Gastroesophageal sphincter (tissue), 4 donors: ENCODE measurements around the gene RAD23B. TPM values are rescaled to one million over a fixed set of nuclear protein-coding genes. Genes with fewer than 3 reads are reported as not detected.

Experiments
- ATAC-seq: fragments of 150-250 bp; one replicate; pipeline ENCODE4 v1.9.1; 2016; ENCODE audit warnings: mild to moderate bottlenecking, moderate library complexity
- H3K27ac ChIP-seq, 4 donors: fragments of 200-600 bp; sonication (generic) in 3 of 4; 1 replicate in 3 of 4; 2 replicates in 1 of 4; pipeline ENCODE4 v1.5.1; 2016 to 2019
- H3K27me3 ChIP-seq: fragments of 200-600 bp; sonication (generic); one replicate; pipeline ENCODE4 v1.5.1; 2019
- H3K36me3 ChIP-seq, 2 donors: fragments of 200-600 bp; sonication (generic); one replicate each; pipeline ENCODE4 v1.5.1; 2019; ENCODE audit warnings: control low read depth in 1 of 2
- H3K4me1 ChIP-seq, 3 donors: fragments of 200-600 bp; sonication (generic); 1 replicate in 2 of 3; 2 replicates in 1 of 3; pipeline ENCODE4 v1.5.1; 2016 to 2019; ENCODE audit warnings: control low read depth in 2 of 3
- H3K4me3 ChIP-seq, 2 donors: fragments of 200-600 bp; sonication (generic); one replicate each; pipeline ENCODE4 v1.5.1; 2019; ENCODE audit warnings: mild to moderate bottlenecking in 1 of 2, moderate library complexity in 1 of 2
- H3K9me3 ChIP-seq, 3 donors: fragments of 200-600 bp; sonication (generic); one replicate each; pipeline ENCODE4 v1.5.1; 2017 to 2019; ENCODE audit warnings: control low read depth in 2 of 3
- EP300 ChIP-seq: sonication (generic); formaldehyde crosslinking; IDR thresholded peaks from one replicate; pipeline ENCODE4 v1.6.1; 2017; ENCODE audit warnings: antibody characterized with exemption, mild to moderate bottlenecking
- POLR2A ChIP-seq, 2 donors: fragments of 450-650 bp; IDR thresholded peaks; one replicate each; pipeline ENCODE4 v1.6.1; 2017; ENCODE audit warnings: antibody characterized with exemption in 2 of 2, mild to moderate bottlenecking in 2 of 2, moderate library complexity in 1 of 2
- POLR2AphosphoS5 ChIP-seq: sonication (generic); formaldehyde crosslinking; IDR thresholded peaks from one replicate; pipeline ENCODE4 v1.6.1; 2017; ENCODE audit warnings: antibody characterized with exemption
- WGBS, 2 donors: methylation state at CpG; one replicate each; pipeline ENCODE4 v1.1.5; 2018; ENCODE audit warnings: low coverage in 1 of 2; 5-methylcytosine and 5-hydroxymethylcytosine counted together
- total RNA-seq, 4 donors: library from RNA; depleted of rRNA; stranded (reverse); fragments of >200 nt; gene quantifications; one replicate each; pipeline ENCODE4 v1.1.0, GENCODE V29; 2016
- TF ChIP-seq, protein P1 (sequence below), 4 experiments: fragments of 200-600 bp in 2 of 4; fragments of 450-650 bp in 2 of 4; sonication (generic) in 1 of 4; IDR thresholded peaks; one replicate each; pipeline ENCODE4 v1.5.1; 2017 to 2019; ENCODE audit warnings: antibody characterized with exemption in 4 of 4, mild to moderate bottlenecking in 2 of 4, moderate library complexity in 2 of 4

Gene RAD23B
- total RNA-seq, 4 donors from 2014 or later: 64.3 to 96.5 (median 80.7) TPM

DNA sequence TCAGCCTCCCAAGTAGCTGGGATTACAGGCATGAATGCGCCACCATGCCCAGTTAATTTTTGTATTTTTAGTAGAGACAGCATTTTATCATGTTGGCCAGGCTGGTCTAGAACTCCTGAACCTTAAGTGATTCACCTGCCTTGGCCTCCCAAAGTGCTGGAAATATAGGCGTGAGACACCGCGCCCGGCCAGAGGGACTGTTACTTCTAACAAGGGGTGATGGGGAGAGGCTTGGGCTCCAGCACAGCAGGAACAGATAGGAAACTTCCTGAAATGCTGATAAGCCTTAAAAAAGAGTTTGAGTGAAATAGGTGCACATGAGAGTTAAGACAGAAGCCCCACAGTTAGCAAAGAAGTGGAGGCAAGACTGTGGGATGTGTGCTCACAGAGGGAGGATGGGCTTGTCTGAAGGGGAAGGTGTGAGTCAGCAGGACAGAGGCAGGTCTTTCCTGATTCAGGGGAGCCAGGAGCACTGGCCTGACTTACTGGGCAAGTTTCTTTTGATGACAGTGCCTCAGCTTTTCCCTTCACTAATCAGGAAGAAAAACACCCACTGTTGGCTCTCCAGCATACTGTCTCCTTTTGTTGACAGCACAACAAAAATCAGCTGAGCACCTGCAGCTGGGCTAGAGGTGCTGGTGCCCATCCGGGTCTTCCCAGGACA is 68.4 kb downstream of the RAD23B start:
- Histone ChIP-seq H3K27ac (no peak overlapping the region), H3K9me3 (peaks cover 0 to 26% (median 0%) of the 10 kb centered on the region in 3 donors), H3K36me3 (no peaks in the 10 kb centered on the region), H3K4me3 (no peak overlapping the region), H3K27me3 (no peaks in the 10 kb centered on the region), H3K4me1 (no peaks in the 10 kb centered on the region)
- no peak for ATAC-seq
- 97% methylated on average over 5 of the region's 6 CpGs; no CpG with 5 or more reads in 1 of the 2 donors for WGBS, 2 donors
- TF ChIP-seq EP300: no peak
- no peak for TF ChIP-seq POLR2A (IDR thresholded peaks at IDR 0.05)
- TF ChIP-seq, protein P1, sequence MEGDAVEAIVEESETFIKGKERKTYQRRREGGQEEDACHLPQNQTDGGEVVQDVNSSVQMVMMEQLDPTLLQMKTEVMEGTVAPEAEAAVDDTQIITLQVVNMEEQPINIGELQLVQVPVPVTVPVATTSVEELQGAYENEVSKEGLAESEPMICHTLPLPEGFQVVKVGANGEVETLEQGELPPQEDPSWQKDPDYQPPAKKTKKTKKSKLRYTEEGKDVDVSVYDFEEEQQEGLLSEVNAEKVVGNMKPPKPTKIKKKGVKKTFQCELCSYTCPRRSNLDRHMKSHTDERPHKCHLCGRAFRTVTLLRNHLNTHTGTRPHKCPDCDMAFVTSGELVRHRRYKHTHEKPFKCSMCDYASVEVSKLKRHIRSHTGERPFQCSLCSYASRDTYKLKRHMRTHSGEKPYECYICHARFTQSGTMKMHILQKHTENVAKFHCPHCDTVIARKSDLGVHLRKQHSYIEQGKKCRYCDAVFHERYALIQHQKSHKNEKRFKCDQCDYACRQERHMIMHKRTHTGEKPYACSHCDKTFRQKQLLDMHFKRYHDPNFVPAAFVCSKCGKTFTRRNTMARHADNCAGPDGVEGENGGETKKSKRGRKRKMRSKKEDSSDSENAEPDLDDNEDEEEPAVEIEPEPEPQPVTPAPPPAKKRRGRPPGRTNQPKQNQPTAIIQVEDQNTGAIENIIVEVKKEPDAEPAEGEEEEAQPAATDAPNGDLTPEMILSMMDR (IDR thresholded peaks at IDR 0.05): no peak
- no peak for TF ChIP-seq POLR2AphosphoS5

GRCh38 chr9:107355394-107355793 is 72.3 kb downstream of the RAD23B start:
- no peaks in the 10 kb centered on the region for H3K4me1 ChIP-seq
- 70 to 92% methylated on average over 2 of the region's 3 CpGs for WGBS, 2 donors
- H3K27ac ChIP-seq: no peak overlapping the region
- no peak for ATAC-seq
- no peaks in the 10 kb centered on the region for H3K27me3 ChIP-seq
- no peak overlapping the region for H3K4me3 ChIP-seq
- H3K36me3 ChIP-seq: no peaks in the 10 kb centered on the region
- TF ChIP-seq POLR2AphosphoS5 (no peak), EP300 (no peak), POLR2A (IDR thresholded peaks at IDR 0.05) (no peak)
- TF ChIP-seq, protein P1 (IDR thresholded peaks at IDR 0.05): no peak
- peaks cover 0 to 26% (median 0%) of the 10 kb centered on the region in 3 donors for H3K9me3 ChIP-seq

GRCh38 chr9:107358986-107359385 is 75.9 kb downstream of the RAD23B start:
- TF ChIP-seq POLR2AphosphoS5: no peak
- TF ChIP-seq, protein P1 (IDR thresholded peaks at IDR 0.05): no peak
- TF ChIP-seq EP300: no peak
- TF ChIP-seq POLR2A (IDR thresholded peaks at IDR 0.05): no peak
- H3K9me3 ChIP-seq: peaks cover 0 to 10% (median 0%) of the 10 kb centered on the region in 3 donors
- no peaks in the 10 kb centered on the region for H3K27me3 ChIP-seq
- H3K36me3 ChIP-seq: no peaks in the 10 kb centered on the region
- WGBS, 2 donors: 80% methylated on average over 1 of the region's 7 CpGs; no CpG with 5 or more reads in 1 of the 2 donors
- no peaks in the 10 kb centered on the region for H3K4me1 ChIP-seq
- no peak overlapping the region for H3K4me3 ChIP-seq
- H3K27ac ChIP-seq: no peak overlapping the region
- no peak for ATAC-seq

DNA sequence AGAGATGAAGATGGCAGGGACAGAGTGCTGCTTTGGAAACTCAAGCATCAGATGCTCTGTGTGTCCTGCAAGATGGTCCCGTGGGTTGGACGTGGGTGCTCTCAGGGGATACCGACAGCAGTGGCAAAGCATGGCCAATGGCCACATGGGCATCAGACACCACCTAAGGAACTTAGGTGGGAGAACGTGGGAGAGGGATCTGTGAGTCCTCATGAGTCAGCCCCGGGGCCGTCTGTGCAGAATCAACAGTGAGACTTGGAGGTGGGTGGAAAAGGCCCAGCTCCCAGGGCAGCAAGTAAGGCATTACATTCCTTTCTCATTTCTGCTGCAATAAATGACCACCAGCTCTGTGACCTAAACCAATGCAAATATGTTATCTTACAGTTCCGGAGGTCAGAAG is 77.0 kb downstream of the RAD23B start:
- Histone ChIP-seq H3K36me3 (no peaks in the 10 kb centered on the region), H3K27me3 (no peaks in the 10 kb centered on the region), H3K4me3 (no peak overlapping the region), H3K27ac (no peak overlapping the region), H3K4me1 (no peaks in the 10 kb centered on the region), H3K9me3 (no peaks in the 10 kb centered on the region)
- WGBS, 2 donors: 80 to 87% methylated on average over 5 to 7 of the region's 7 CpGs
- no peak for ATAC-seq
- TF ChIP-seq, protein P1 (IDR thresholded peaks at IDR 0.05): no peak
- TF ChIP-seq POLR2AphosphoS5 (no peak), EP300 (no peak), POLR2A (IDR thresholded peaks at IDR 0.05) (no peak)

- H3K9me3 ChIP-seq: no peaks in the 10 kb centered on the region
- WGBS, 2 donors: 71 to 80% methylated on average over 3 to 4 of the region's 4 CpGs
- no peaks in the 10 kb centered on the region for H3K4me1 ChIP-seq
- no peak for ATAC-seq
- H3K27me3 ChIP-seq: no peaks in the 10 kb centered on the region
- no peak overlapping the region for H3K4me3 ChIP-seq
- TF ChIP-seq EP300 (no peak), POLR2A (IDR thresholded peaks at IDR 0.05) (no peak), POLR2AphosphoS5 (no peak)
- TF ChIP-seq, protein P1 (IDR thresholded peaks at IDR 0.05): no peak
- no peaks in the 10 kb centered on the region for H3K36me3 ChIP-seq
- no peak overlapping the region for H3K27ac ChIP-seq
These were observed 78.7 kb downstream of the RAD23B start for GRCh38 chr9:107361816-107362215.
